CD4-positive, alpha-beta T cell (primary cell): Measurements from ENCODE around the gene VAV2. TPM values are rescaled to one million over a fixed set of nuclear protein-coding genes. Genes with fewer than 3 reads are reported as not detected.
A peak's percentile ranks its signal among the peaks of the same experiment; 100 is the strongest.

Source experiments
- ATAC-seq: fragments of 200-7000 bp; cut with Tn5 transposase; one replicate; pipeline ENCODE4 v1.10.0; 2022; ENCODE audit warnings: mild to moderate bottlenecking; ENCODE audit not compliant: poor library complexity
- CTCF ChIA-PET: fragments of 350-600 bp; sonication (Branson Sonifier 250); formaldehyde crosslinking; loops from one replicate; lab custom pipeline; 2021; ENCODE audit warnings: antibody characterized with exemption, inconsistent platforms; lab: Charles Lee
- POLR2A ChIA-PET: fragments of 350-600 bp; sonication (Branson Sonifier 250); formaldehyde crosslinking; loops from one replicate; lab custom pipeline; 2021; ENCODE audit warnings: antibody characterized with exemption, inconsistent platforms; lab: Charles Lee
- DNase-seq, 14 experiments: peaks; one replicate each; pipeline ENCODE4 v3.0.0-alpha.2; 2013 to 2020; ENCODE audit warnings: mixed read lengths in 2 of 14
- H3K27ac ChIP-seq, 2 donors: one replicate each; pipeline versions ENCODE4 v1.5.1 to v1.7.0; 2013; ENCODE audit warnings: low read length in 2 of 2, low read depth in 1 of 2, mild to moderate bottlenecking in 1 of 2
- H3K27me3 ChIP-seq, 2 experiments: 1 replicate in 1 of 2; 2 replicates in 1 of 2; pipeline versions ENCODE4 v1.6.1 to v1.7.0; 2013; ENCODE audit warnings: low read length in 2 of 2, control low read depth in 1 of 2, mild to moderate bottlenecking in 1 of 2, moderate library complexity in 1 of 2; ENCODE audit not compliant: insufficient read depth in 2 of 2, control insufficient read depth in 1 of 2
- H3K36me3 ChIP-seq: one replicate; pipeline ENCODE4 v1.6.1; 2013; ENCODE audit warnings: low read length, control low read depth; ENCODE audit not compliant: insufficient read depth
- H3K4me1 ChIP-seq: one replicate; pipeline ENCODE4 v1.6.1; 2013; ENCODE audit warnings: low read length, control low read depth; ENCODE audit not compliant: insufficient read depth
- H3K4me3 ChIP-seq: one replicate; pipeline ENCODE4 v1.5.1; 2013; ENCODE audit warnings: mild to moderate bottlenecking, low read length, moderate library complexity
- H3K9me3 ChIP-seq, 2 experiments: 1 replicate in 1 of 2; 2 replicates in 1 of 2; pipeline versions ENCODE4 v1.6.1 to v1.7.0; 2013; ENCODE audit warnings: low read length in 2 of 2, mild to moderate bottlenecking in 2 of 2, control low read depth in 1 of 2, moderate library complexity in 1 of 2; ENCODE audit not compliant: control insufficient read depth in 1 of 2, insufficient read depth in 1 of 2
- H3K27ac Mint-ChIP-seq: one replicate; pipeline ENCODE4 v1.8.0; 2020; ENCODE audit warnings: mixed read lengths
- H3K27me3 Mint-ChIP-seq: one replicate; pipeline ENCODE4 v1.8.0; 2021; ENCODE audit warnings: mixed read lengths
- H3K36me3 Mint-ChIP-seq: one replicate; pipeline ENCODE4 v1.8.0; 2021; ENCODE audit warnings: low read depth, mixed read lengths
- H3K4me1 Mint-ChIP-seq: one replicate; pipeline ENCODE4 v1.8.0; 2021; ENCODE audit warnings: low read depth, mixed read lengths
- H3K4me3 Mint-ChIP-seq: one replicate; pipeline ENCODE4 v1.8.0; 2020; ENCODE audit warnings: mild to moderate bottlenecking, mixed read lengths
- H3K9me3 Mint-ChIP-seq: one replicate; pipeline ENCODE4 v1.8.0; 2020; ENCODE audit warnings: mixed read lengths
- intact Hi-C, 2 experiments: fragments of 100-400 bp; cut with DNase I in 1 of 2; cut with micrococcal nuclease in 1 of 2; formaldehyde crosslinking; loops; one replicate each; pipeline versions ENCODE4 v1.15.1 to v1.9.0; 2023 to 2025; cut with DNase I, micrococcal nuclease
- total RNA-seq, 174 experiments: library from RNA in 2 of 174; stranded (reverse) in 2 of 174; gene quantifications; one replicate each; pipeline ENCODE4 v1.2.3 and lab custom pipeline; 2021 to 2026
- TF ChIP-seq, protein P1 (sequence below): fragments of 200-600 bp; IDR thresholded peaks from one replicate; pipeline ENCODE4 v1.8.0; 2022; ENCODE audit warnings: antibody characterized with exemption, mild to moderate bottlenecking

VAV2 gene
- total RNA-seq, 2 experiments from 2014 or later: 1.6 to 1.7 TPM

DNA sequence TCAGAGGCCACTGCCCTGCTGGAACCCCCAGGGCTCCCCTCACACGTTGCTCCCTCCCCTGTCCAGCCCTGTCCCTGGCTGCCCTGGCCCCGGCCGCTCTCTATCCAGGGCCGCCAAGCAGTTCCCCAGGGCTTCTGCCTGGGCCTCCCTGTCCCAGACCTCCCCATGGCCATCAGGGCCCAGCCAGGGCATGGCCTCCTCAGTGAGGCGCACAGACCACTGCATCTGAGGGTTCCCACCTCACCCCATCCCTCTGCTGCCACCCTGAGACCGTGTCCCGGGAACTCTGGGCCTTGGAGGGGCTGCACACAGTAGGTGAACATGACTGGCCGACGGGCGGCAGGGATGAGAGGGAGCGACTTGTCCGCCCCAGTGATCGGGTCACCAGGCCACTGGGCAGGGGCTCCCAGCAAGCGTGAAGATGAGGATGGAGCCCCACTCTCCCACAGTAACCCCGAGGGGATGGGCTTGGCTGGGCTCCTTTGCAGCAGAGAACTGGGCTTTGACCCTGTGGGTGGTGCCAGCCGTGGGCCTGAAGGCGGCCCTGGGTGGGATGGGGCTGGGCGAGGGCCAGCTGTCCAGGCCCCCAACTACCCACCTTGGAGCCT is 145.5 kb downstream of the VAV2 start:
- Mint-ChIP-seq H3K36me3 (no peaks in the 10 kb centered on the region), H3K4me3 (no peak overlapping the region), H3K27ac (no peak overlapping the region), H3K4me1 (no peaks in the 10 kb centered on the region), H3K9me3 (no peaks in the 10 kb centered on the region), H3K27me3 (no peaks in the 10 kb centered on the region)
- TF ChIP-seq, protein P1, sequence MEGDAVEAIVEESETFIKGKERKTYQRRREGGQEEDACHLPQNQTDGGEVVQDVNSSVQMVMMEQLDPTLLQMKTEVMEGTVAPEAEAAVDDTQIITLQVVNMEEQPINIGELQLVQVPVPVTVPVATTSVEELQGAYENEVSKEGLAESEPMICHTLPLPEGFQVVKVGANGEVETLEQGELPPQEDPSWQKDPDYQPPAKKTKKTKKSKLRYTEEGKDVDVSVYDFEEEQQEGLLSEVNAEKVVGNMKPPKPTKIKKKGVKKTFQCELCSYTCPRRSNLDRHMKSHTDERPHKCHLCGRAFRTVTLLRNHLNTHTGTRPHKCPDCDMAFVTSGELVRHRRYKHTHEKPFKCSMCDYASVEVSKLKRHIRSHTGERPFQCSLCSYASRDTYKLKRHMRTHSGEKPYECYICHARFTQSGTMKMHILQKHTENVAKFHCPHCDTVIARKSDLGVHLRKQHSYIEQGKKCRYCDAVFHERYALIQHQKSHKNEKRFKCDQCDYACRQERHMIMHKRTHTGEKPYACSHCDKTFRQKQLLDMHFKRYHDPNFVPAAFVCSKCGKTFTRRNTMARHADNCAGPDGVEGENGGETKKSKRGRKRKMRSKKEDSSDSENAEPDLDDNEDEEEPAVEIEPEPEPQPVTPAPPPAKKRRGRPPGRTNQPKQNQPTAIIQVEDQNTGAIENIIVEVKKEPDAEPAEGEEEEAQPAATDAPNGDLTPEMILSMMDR: no peak
- Histone ChIP-seq H3K4me3 (no peak overlapping the region), H3K27ac (no peak overlapping the region), H3K9me3 (no peaks in the 10 kb centered on the region), H3K4me1 (peaks cover 2% of the 10 kb centered on the region), H3K36me3 (no peaks in the 10 kb centered on the region), H3K27me3 (no peaks in the 10 kb centered on the region)
- CTCF ChIA-PET: no interaction called here
- no peak for ATAC-seq
- POLR2A ChIA-PET: no interaction called here
- no peak for DNase-seq
- intact Hi-C loops: no loop called here

- Histone ChIP-seq H3K27me3 (no peaks in the 10 kb centered on the region), H3K4me3 (no peak overlapping the region), H3K36me3 (no peaks in the 10 kb centered on the region), H3K4me1 (peaks cover 2% of the 10 kb centered on the region), H3K9me3 (no peaks in the 10 kb centered on the region), H3K27ac (no peak overlapping the region)
- TF ChIP-seq, protein P1: no peak
- ChIA-PET CTCF (no interaction called here), POLR2A (no interaction called here)
- Mint-ChIP-seq H3K27ac (no peak overlapping the region), H3K27me3 (peaks cover 3% of the 10 kb centered on the region), H3K36me3 (no peaks in the 10 kb centered on the region), H3K4me1 (no peaks in the 10 kb centered on the region), H3K4me3 (no peak overlapping the region), H3K9me3 (no peaks in the 10 kb centered on the region)
- DNase-seq: peak in 2 of 14 experiments; percentile 56 to 66
- intact Hi-C loops: no loop called here
- ATAC-seq: no peak
Observed at GRCh38 chr9:133845440-133845839, 146.7 kb downstream of the VAV2 start.

GRCh38 chr9:133844881-133845410 is 147.2 kb downstream of the VAV2 start:
- Histone ChIP-seq H3K27me3 (no peaks in the 10 kb centered on the region), H3K36me3 (no peaks in the 10 kb centered on the region), H3K27ac (no peak overlapping the region), H3K9me3 (no peaks in the 10 kb centered on the region), H3K4me3 (no peak overlapping the region), H3K4me1 (peaks cover 2% of the 10 kb centered on the region)
- DNase-seq: no peak
- TF ChIP-seq, protein P1: no peak
- intact Hi-C loops: no loop called here
- Mint-ChIP-seq H3K27me3 (peaks cover 3% of the 10 kb centered on the region), H3K4me3 (no peak overlapping the region), H3K36me3 (no peaks in the 10 kb centered on the region), H3K27ac (no peak overlapping the region), H3K4me1 (no peaks in the 10 kb centered on the region), H3K9me3 (no peaks in the 10 kb centered on the region)
- no peak for ATAC-seq
- ChIA-PET CTCF (no interaction called here), POLR2A (no interaction called here)
